ENCODE data around the gene COL8A1. TPM values are rescaled to one million over a fixed set of nuclear protein-coding genes. Genes with fewer than 3 reads are reported as not detected.

Gene COL8A1
- polyA plus RNA-seq, 3 donors: not detected

GRCh38 chr3:99625237-99625622, 13.2 kb upstream of the COL8A1 start:
- Histone ChIP-seq H3K36me3 (replicated peaks in 1 of 2; ENCODE audit: control insufficient read depth in 1 of 2, insufficient read depth in 2 of 2, low read length in 2 of 2) (no peaks in the 10 kb centered on the region), H3K27ac (ENCODE audit: low read depth in 1 of 2, low read length in 2 of 2) (no peak overlapping the region), H3K9ac (ENCODE audit: insufficient read depth, low read length, poor library complexity, severe bottlenecking) (no peak overlapping the region), H3K79me2 (ENCODE audit: insufficient read depth, low read length) (no peaks in the 10 kb centered on the region), H3K4me2 (replicated peaks; ENCODE audit: extremely low read depth, low read length, poor library complexity, severe bottlenecking) (no peak overlapping the region), H3K4me3 (replicated peaks in 1 of 3; ENCODE audit: low read depth in 2 of 3, low read length in 3 of 3) (no peak overlapping the region), H3K9me3 (replicated peaks in 1 of 2; ENCODE audit: control insufficient read depth in 1 of 2, insufficient read depth in 1 of 2, low read length in 2 of 2) (no peaks in the 10 kb centered on the region), H3K4me1 (ENCODE audit: control insufficient read depth in 1 of 2, insufficient read depth in 2 of 2, low read length in 2 of 2) (no peaks in the 10 kb centered on the region), H3K27me3 (ENCODE audit: control insufficient read depth in 2 of 2, insufficient read depth in 2 of 2, low read length in 2 of 2) (no peaks in the 10 kb centered on the region), H4K20me1 (ENCODE audit: insufficient read depth, low read length) (no peaks in the 10 kb centered on the region), H2AFZ (ENCODE audit: insufficient read depth, low read depth, low read length, poor library complexity, severe bottlenecking) (no peak overlapping the region)
- Mint-ChIP-seq H3K4me3 (no peak overlapping the region), H3K9me3 (peaks cover 0 to 6% (median 0%) of the 10 kb centered on the region in 7 donors), H3K4me1 (no peaks in the 10 kb centered on the region), H3K27ac (no peak overlapping the region), H3K27me3 (ENCODE audit: low read depth in 3 of 3) (peaks cover 0 to 5% (median 1%) of the 10 kb centered on the region in 3 donors), H3K36me3 (no peaks in the 10 kb centered on the region)
- intact Hi-C loops (cut with micrococcal nuclease): no loop called here
- no peak for DNase-seq
- 95% methylated on average over 2 of the region's 2 CpGs for WGBS (ENCODE audit: insufficient coverage)
- TF ChIP-seq CTCF (IDR thresholded peaks at IDR 0.05): no peak

GRCh38 chr3:99625643-99626416, 12.6 kb upstream of the COL8A1 start:
- Histone ChIP-seq H4K20me1 (ENCODE audit: insufficient read depth, low read length) (no peaks in the 10 kb centered on the region), H3K27me3 (ENCODE audit: control insufficient read depth in 2 of 2, insufficient read depth in 2 of 2, low read length in 2 of 2) (no peaks in the 10 kb centered on the region), H3K9me3 (replicated peaks in 1 of 2; ENCODE audit: control insufficient read depth in 1 of 2, insufficient read depth in 1 of 2, low read length in 2 of 2) (no peaks in the 10 kb centered on the region), H3K4me3 (replicated peaks in 1 of 3; ENCODE audit: low read depth in 2 of 3, low read length in 3 of 3) (no peak overlapping the region), H3K36me3 (replicated peaks in 1 of 2; ENCODE audit: control insufficient read depth in 1 of 2, insufficient read depth in 2 of 2, low read length in 2 of 2) (no peaks in the 10 kb centered on the region), H3K79me2 (ENCODE audit: insufficient read depth, low read length) (no peaks in the 10 kb centered on the region), H2AFZ (ENCODE audit: insufficient read depth, low read depth, low read length, poor library complexity, severe bottlenecking) (no peak overlapping the region), H3K4me2 (replicated peaks; ENCODE audit: extremely low read depth, low read length, poor library complexity, severe bottlenecking) (no peak overlapping the region), H3K27ac (ENCODE audit: low read depth in 1 of 2, low read length in 2 of 2) (no peak overlapping the region), H3K4me1 (ENCODE audit: control insufficient read depth in 1 of 2, insufficient read depth in 2 of 2, low read length in 2 of 2) (no peaks in the 10 kb centered on the region), H3K9ac (ENCODE audit: insufficient read depth, low read length, poor library complexity, severe bottlenecking) (no peak overlapping the region)
- no peak for TF ChIP-seq CTCF (IDR thresholded peaks at IDR 0.05)
- intact Hi-C loops (cut with micrococcal nuclease): no loop called here
- Mint-ChIP-seq H3K4me3 (no peak overlapping the region), H3K9me3 (peaks cover 0 to 6% (median 0%) of the 10 kb centered on the region in 7 donors), H3K4me1 (no peaks in the 10 kb centered on the region), H3K36me3 (no peaks in the 10 kb centered on the region), H3K27me3 (ENCODE audit: low read depth in 3 of 3) (peaks cover 0 to 5% (median 1%) of the 10 kb centered on the region in 3 donors), H3K27ac (no peak overlapping the region)
- WGBS (ENCODE audit: insufficient coverage): no CpG with 5 or more reads among the region's 4 CpGs
- no peak for DNase-seq
